ENCODE results near the gene PREB. TPM values are rescaled to one million over a fixed set of nuclear protein-coding genes. Genes with fewer than 3 reads are reported as not detected.
A peak's percentile ranks its signal among the peaks of the same experiment; 100 is the strongest.
"Not testable (repeated sequence)": the region's sequence is repeated elsewhere in the genome, so short reads cannot be mapped to it uniquely, and the experiment has no call there.

The PREB gene
- total RNA-seq, 1 experiment from 2014 or later = 84.5 TPM

DNA sequence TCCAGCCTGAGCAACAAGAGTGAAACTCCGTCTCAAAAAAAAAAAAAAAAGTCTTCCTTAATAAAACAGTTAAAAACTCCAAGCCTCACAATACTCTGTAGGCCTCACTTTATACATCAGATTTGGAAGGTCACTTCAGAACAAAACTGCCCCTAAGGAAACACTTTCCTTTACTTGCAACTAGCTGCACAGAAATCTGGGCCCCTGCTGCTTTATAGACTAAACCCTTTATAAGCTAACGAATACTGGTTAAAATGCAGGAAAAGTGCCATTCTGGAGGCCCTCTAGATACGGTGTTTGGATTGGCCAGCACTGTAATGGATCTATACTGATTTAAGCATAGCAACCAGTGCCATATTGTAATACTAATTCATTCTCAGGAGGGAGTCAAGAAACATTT lies 9.3 kb downstream of the PREB start:
- peaks cover 36% of the 10 kb centered on the region for H3K27me3 ChIP-seq (ENCODE audit: control insufficient read depth, insufficient read depth, low read length)
- H3K4me3 ChIP-seq (ENCODE audit: insufficient read depth, low read depth, low read length) = no peak overlapping the region
- H3K36me3 ChIP-seq (replicated peaks; ENCODE audit: control insufficient read depth, insufficient read depth, low read length) = peaks cover 3% of the 10 kb centered on the region
- no peak for DNase-seq

DNA sequence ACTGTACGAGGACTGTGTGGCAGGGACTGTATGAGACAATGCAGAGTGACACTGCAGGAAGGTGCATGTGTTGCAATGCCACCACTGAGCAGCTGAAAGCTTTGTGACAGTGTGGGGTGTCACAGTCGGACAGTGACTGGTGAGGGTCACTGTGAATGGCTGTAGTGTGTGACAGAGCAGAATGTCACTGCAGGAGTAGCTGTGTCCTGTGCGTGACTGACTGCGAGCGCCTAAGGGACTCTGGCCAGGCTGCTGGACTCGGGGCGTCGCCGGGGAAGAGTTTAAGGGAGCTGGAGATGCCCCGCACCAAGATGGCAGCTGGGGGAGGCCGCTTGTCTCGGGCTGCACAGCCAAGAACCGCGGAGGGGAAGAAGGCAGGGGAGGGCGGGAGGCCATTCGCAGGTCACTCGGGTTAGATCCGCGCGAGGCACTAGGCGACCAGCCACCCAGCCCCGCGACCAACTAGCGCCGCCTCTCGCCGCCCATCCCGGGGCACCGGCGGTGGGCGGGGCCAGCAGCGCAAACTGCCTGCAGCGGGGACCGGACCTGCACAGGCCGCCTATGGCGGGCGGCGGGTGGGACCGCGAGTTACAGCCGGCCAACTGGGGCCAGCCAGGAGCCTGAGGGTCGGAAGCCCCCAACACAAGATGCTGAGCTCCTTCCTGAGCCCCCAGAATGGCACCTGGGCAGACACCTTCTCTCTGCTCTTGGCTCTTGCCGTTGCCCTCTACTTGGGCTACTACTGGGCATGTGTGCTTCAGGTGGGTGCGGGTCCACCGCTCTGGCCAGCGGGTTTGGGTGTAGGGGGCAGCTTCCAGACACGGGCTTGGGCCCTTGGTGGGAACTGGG lies 10.9 kb downstream of the PREB start, which contains the start of gene ABHD1:
TSS of gene ABHD1 (plus strand) at position 514 of the 849 bp plus-strand sequence. CDS start at position 648, 134 bp downstream.
- Histone ChIP-seq H3K4me3 (ENCODE audit: insufficient read depth, low read depth, low read length) (peak within 1 kb of the TSS; percentile 58), H3K27me3 (ENCODE audit: control insufficient read depth, insufficient read depth, low read length) (peaks cover 52% of the 10 kb centered on the region), H3K36me3 (replicated peaks; ENCODE audit: control insufficient read depth, insufficient read depth, low read length) (no peaks in the 10 kb centered on the region)
- peak; percentile 94 for DNase-seq

- Histone ChIP-seq H3K4me3 (ENCODE audit: insufficient read depth, low read depth, low read length) (no peak overlapping the region), H3K27me3 (ENCODE audit: control insufficient read depth, insufficient read depth, low read length) (peaks cover 59% of the 10 kb centered on the region), H3K36me3 (replicated peaks; ENCODE audit: control insufficient read depth, insufficient read depth, low read length) (no peaks in the 10 kb centered on the region)
- peak; percentile 41 for DNase-seq
Measured at GRCh38 chr2:27122791-27123190, 11.6 kb downstream of the PREB start.

DNA sequence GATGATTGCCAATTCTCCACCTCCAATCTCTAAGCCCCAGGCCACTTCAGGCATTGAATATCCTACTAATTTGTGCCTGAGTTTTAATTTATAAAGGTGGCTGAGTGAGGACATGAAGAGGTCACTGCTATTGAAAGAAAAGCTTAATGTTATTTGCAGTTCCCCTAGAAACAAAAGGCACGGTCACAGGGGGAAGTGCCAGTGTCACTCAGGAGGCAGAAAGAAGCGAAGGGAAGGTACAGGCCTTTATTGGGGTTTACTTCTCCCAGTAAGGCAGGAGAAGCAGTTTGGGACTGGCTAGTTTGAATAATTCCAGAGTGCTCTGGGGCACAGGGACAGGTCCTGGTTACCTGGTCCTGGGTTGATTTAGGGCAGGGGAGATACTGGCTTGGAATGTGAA lies 12.5 kb downstream of the PREB start:
- DNase-seq = no peak
- no peak overlapping the region for H3K4me3 ChIP-seq (ENCODE audit: insufficient read depth, low read depth, low read length)
- H3K36me3 ChIP-seq (replicated peaks; ENCODE audit: control insufficient read depth, insufficient read depth, low read length) = no peaks in the 10 kb centered on the region
- peaks cover 62% of the 10 kb centered on the region for H3K27me3 ChIP-seq (ENCODE audit: control insufficient read depth, insufficient read depth, low read length)

GRCh38 chr2:27119330-27119670 lies 15.1 kb downstream of the PREB start:
- peak; percentile 45 for DNase-seq
- H3K27me3 ChIP-seq (ENCODE audit: control insufficient read depth, insufficient read depth, low read length) = peaks cover 62% of the 10 kb centered on the region
- H3K4me3 ChIP-seq (ENCODE audit: insufficient read depth, low read depth, low read length); H3K36me3 ChIP-seq (replicated peaks; ENCODE audit: control insufficient read depth, insufficient read depth, low read length): not testable (repeated sequence)

- Histone ChIP-seq H3K4me3 (ENCODE audit: insufficient read depth, low read depth, low read length) (peak within 1 kb of the TSS; percentile 45), H3K36me3 (replicated peaks; ENCODE audit: control insufficient read depth, insufficient read depth, low read length) (no peaks in the 10 kb centered on the region), H3K27me3 (ENCODE audit: control insufficient read depth, insufficient read depth, low read length) (peaks cover 56% of the 10 kb centered on the region)
- peak; percentile 90 for DNase-seq
Measured at GRCh38 chr2:27118525-27119329, 15.7 kb downstream of the PREB start, which contains the start of gene CGREF1. TSS of gene CGREF1 (minus strand) at chr2:27119128. CDS start at chr2:27104366, 14,762 bp downstream.

DNA sequence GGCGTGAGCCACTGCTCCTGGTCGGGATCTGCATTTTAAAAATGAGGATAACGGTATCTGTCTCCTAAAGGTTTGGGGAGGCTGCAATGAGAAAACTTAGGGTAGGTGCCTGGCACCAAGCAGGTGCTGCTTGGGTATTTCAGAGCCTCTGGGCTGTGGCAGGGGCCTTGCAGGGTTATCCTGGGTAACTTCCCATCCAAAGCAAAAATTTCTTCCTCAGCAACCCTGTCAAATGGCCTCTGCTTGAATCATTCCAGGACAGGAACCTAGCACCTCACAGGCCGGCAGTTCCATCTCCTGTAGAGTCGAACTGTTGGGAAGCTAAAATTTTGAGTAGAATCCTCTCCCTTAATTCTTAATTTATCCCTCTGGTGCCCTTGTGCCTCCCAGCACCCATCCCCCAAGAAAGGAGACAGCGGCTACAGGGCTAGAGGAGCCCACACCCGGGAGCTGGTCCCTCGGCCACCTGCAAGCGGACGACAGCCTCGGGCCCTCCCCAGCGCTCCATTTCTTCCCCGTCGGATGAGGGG lies 16.4 kb downstream of the PREB start:
- H3K36me3 ChIP-seq (replicated peaks; ENCODE audit: control insufficient read depth, insufficient read depth, low read length) = no peaks in the 10 kb centered on the region
- peak overlapping the region; percentile 45 for H3K4me3 ChIP-seq (ENCODE audit: insufficient read depth, low read depth, low read length)
- peak; percentile 53 for DNase-seq
- H3K27me3 ChIP-seq (ENCODE audit: control insufficient read depth, insufficient read depth, low read length) = peaks cover 50% of the 10 kb centered on the region

DNA sequence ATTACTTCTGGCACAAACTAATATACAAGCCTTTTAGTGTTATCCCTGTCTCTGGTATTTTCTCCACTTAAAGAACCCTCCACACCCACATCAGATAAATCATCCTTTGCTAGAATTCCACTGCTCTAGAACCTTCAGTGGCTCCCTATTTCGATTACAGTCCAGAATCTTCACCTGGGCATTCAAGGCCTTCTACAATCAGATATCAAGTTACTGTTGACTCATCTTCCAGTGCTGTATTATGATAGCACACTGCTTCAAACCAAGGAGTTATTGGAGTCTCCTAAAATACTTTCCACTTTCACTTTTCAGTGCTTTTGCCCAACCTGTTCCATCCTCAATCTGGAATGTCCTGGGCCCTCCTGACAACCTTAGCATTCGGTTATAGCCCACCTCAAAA lies 18.9 kb downstream of the PREB start:
- DNase-seq = no peak
- Histone ChIP-seq H3K4me3 (ENCODE audit: insufficient read depth, low read depth, low read length) (no peak overlapping the region), H3K36me3 (replicated peaks; ENCODE audit: control insufficient read depth, insufficient read depth, low read length) (no peaks in the 10 kb centered on the region), H3K27me3 (ENCODE audit: control insufficient read depth, insufficient read depth, low read length) (peaks cover 30% of the 10 kb centered on the region)

DNA sequence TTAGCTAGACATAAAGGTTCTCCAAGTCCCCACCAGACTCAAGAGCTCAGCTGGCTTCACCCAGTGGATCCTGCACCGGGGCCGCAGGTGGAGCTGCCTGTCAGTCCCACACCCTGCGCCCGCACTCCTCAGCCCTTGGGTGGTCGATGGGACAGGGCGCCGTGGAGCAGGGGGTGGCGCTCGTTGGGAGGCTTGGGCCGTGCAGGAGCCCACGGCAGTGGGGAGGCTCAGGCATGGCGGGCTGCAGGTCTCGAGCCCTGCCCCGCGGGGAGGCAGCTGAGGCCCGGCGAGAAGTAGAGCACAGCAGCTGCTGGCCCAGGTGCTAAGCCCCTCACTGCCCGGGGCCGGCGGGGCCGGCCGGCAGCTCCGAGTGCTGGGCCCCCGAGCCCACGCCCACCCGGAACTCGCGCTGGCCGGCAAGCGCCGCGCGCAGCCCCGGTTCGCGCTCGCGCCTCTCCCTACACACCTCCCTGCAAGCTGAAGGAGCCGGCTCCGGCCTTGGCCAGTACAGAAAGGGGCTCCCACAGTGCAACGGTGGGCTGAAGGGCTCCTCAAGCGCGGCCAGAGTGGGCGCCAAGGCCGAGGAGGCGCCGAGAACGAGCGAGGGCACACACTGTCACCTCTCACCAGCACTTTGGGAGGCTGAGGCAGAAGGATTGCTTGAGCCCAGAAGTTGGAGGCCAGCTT lies 22.9 kb downstream of the PREB start:
- not testable (repeated sequence) for DNase-seq; H3K36me3 ChIP-seq (replicated peaks; ENCODE audit: control insufficient read depth, insufficient read depth, low read length); H3K27me3 ChIP-seq (ENCODE audit: control insufficient read depth, insufficient read depth, low read length); H3K4me3 ChIP-seq (ENCODE audit: insufficient read depth, low read depth, low read length)

DNA sequence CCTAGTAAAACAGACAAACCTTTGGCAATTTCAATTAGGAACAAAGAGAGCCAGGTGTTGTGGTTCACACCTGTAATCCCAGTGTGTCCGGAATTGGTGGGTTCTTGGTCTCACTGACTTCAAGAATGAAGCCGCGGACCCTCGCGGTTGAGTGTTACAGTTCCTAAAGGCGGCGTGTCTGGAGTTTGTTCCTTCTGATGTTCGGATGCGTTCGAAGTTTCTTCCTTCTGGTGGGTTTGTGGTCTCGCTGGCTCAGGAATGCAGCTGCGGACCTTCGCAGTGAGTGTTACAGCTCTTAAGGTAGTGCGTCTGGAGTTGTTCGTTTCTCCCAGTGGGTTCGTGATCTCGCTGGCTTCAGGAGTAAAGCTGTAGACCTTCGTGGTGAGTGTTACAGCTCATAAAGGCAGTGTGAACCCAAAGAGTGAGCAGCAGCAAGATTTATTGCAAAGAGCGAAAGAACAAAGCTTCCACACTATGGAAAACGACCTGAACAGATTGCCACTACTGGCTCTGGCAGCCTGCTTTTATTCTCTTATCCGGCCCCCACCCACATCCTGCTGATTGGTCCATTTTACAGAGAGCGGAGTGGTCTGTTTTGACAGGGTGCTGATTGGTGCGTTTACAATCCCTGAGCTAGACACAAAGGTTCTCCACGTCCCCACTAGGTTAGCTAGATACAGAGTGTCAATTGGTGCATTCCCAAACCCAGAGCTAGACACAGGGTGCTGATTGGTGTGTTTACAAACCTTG lies 23.7 kb downstream of the PREB start:
- DNase-seq; H3K27me3 ChIP-seq (ENCODE audit: control insufficient read depth, insufficient read depth, low read length); H3K36me3 ChIP-seq (replicated peaks; ENCODE audit: control insufficient read depth, insufficient read depth, low read length); H3K4me3 ChIP-seq (ENCODE audit: insufficient read depth, low read depth, low read length): not testable (repeated sequence)

- Histone ChIP-seq H3K36me3 (replicated peaks; ENCODE audit: control insufficient read depth, insufficient read depth, low read length) (no peaks in the 10 kb centered on the region), H3K4me3 (ENCODE audit: insufficient read depth, low read depth, low read length) (no peak overlapping the region), H3K27me3 (ENCODE audit: control insufficient read depth, insufficient read depth, low read length) (no peaks in the 10 kb centered on the region)
- DNase-seq = no peak
Measured at GRCh38 chr2:27109083-27109482, 25.4 kb downstream of the PREB start.

- no peaks in the 10 kb centered on the region for H3K36me3 ChIP-seq (replicated peaks; ENCODE audit: control insufficient read depth, insufficient read depth, low read length)
- no peak for DNase-seq
- H3K27me3 ChIP-seq (ENCODE audit: control insufficient read depth, insufficient read depth, low read length) = no peaks in the 10 kb centered on the region
Measured at GRCh38 chr2:27108221-27108620, 26.2 kb downstream of the PREB start.

GRCh38 chr2:27105981-27106380 lies 28.5 kb downstream of the PREB start:
- no peak for DNase-seq
- no peak overlapping the region for H3K4me3 ChIP-seq (ENCODE audit: insufficient read depth, low read depth, low read length)
- H3K27me3 ChIP-seq (ENCODE audit: control insufficient read depth, insufficient read depth, low read length) = no peaks in the 10 kb centered on the region
- no peaks in the 10 kb centered on the region for H3K36me3 ChIP-seq (replicated peaks; ENCODE audit: control insufficient read depth, insufficient read depth, low read length)

More at GRCh38 chr2:27108221-27108620, 26.2 kb downstream of the PREB start:
- no peak overlapping the region for H3K4me3 ChIP-seq (ENCODE audit: insufficient read depth, low read depth, low read length)

GRCh38 chr2:27102329-27102728 lies 32.1 kb downstream of the PREB start:
- no peaks in the 10 kb centered on the region for H3K27me3 ChIP-seq (ENCODE audit: control insufficient read depth, insufficient read depth, low read length)
- DNase-seq = peak; percentile 48
- H3K36me3 ChIP-seq (replicated peaks; ENCODE audit: control insufficient read depth, insufficient read depth, low read length) = no peaks in the 10 kb centered on the region
- H3K4me3 ChIP-seq (ENCODE audit: insufficient read depth, low read depth, low read length) = no peak overlapping the region

All from H7 (cell line).